H9 (cell line): ENCODE results near the gene KRTAP5-4. TPM values are rescaled to one million over a fixed set of nuclear protein-coding genes. Genes with fewer than 3 reads are reported as not detected.

Experiments
- DNase-seq: peaks from one replicate; pipeline ENCODE4 v3.0.0-alpha.2; 2017
- H2AFZ ChIP-seq: one replicate; pipeline ENCODE4 v1.6.1; 2013; ENCODE audit warnings: mild to moderate bottlenecking, low read length, control low read depth, moderate library complexity
- H2AK5ac ChIP-seq: 2 replicates; pipeline ENCODE4 v1.6.1; 2013; ENCODE audit warnings: low read length, control low read depth, mixed read lengths; ENCODE audit not compliant: insufficient read length
- H2BK120ac ChIP-seq: one replicate; pipeline ENCODE4 v1.6.1; 2013; ENCODE audit warnings: low read depth, mild to moderate bottlenecking, low read length, control low read depth, inconsistent platforms; ENCODE audit not compliant: poor library complexity, severe bottlenecking
- H2BK12ac ChIP-seq: 2 replicates; pipeline ENCODE4 v1.6.1; 2013; ENCODE audit warnings: low read length, control low read depth, mixed read lengths, low read depth; ENCODE audit not compliant: insufficient read length
- H2BK15ac ChIP-seq: 2 replicates; pipeline ENCODE4 v1.6.1; 2013; ENCODE audit warnings: low read depth, low read length, control low read depth
- H2BK20ac ChIP-seq: one replicate; pipeline ENCODE4 v1.6.1; 2013; ENCODE audit warnings: low read depth, mild to moderate bottlenecking, low read length, control low read depth, inconsistent platforms; ENCODE audit not compliant: poor library complexity, severe bottlenecking
- H2BK5ac ChIP-seq: 2 replicates; pipeline ENCODE4 v1.6.1; 2013; ENCODE audit warnings: low read length, control low read depth, mixed read lengths; ENCODE audit not compliant: insufficient read length
- H3K14ac ChIP-seq: 2 replicates; pipeline ENCODE4 v1.6.1; 2013; ENCODE audit warnings: low read length, control low read depth; ENCODE audit not compliant: insufficient read depth
- H3K18ac ChIP-seq: 2 replicates; pipeline ENCODE4 v1.6.1; 2013; ENCODE audit warnings: low read depth, mild to moderate bottlenecking, mixed read lengths, low read length, control low read depth; ENCODE audit not compliant: insufficient read length
- H3K23ac ChIP-seq: 2 replicates; pipeline ENCODE4 v1.6.1; 2013; ENCODE audit warnings: low read length, control low read depth, mixed read lengths, low read depth; ENCODE audit not compliant: insufficient read length
- H3K23me2 ChIP-seq: 2 replicates; pipeline ENCODE4 v1.6.1; 2013; ENCODE audit warnings: low read depth, mild to moderate bottlenecking, mixed read lengths, low read length, control low read depth; ENCODE audit not compliant: insufficient read length, poor library complexity, severe bottlenecking
- H3K27ac ChIP-seq: 2 replicates; pipeline ENCODE4 v1.5.1; 2013; ENCODE audit warnings: low read length, control low read depth, mixed read lengths, low read depth; ENCODE audit not compliant: insufficient read length
- H3K27me3 ChIP-seq: 2 replicates; pipeline ENCODE4 v1.6.1; 2013; ENCODE audit warnings: low read length, control low read depth, inconsistent platforms; ENCODE audit not compliant: insufficient read depth
- H3K4ac ChIP-seq: 2 replicates; pipeline ENCODE4 v1.6.1; 2013; ENCODE audit warnings: low read depth, mild to moderate bottlenecking, control low read depth, inconsistent platforms, low read length, moderate library complexity
- H3K4me1 ChIP-seq: 2 replicates; pipeline ENCODE4 v1.6.1; 2013; ENCODE audit warnings: low read length, control low read depth, inconsistent platforms; ENCODE audit not compliant: insufficient read depth
- H3K4me2 ChIP-seq: 2 replicates; pipeline ENCODE4 v1.6.1; 2013; ENCODE audit warnings: low read length, control low read depth, mixed read lengths; ENCODE audit not compliant: insufficient read length, insufficient read depth
- H3K56ac ChIP-seq: 2 replicates; pipeline ENCODE4 v1.6.1; 2013; ENCODE audit warnings: low read depth, mild to moderate bottlenecking, mixed read lengths, low read length, control low read depth; ENCODE audit not compliant: insufficient read length
- H3K79me1 ChIP-seq: 2 replicates; pipeline ENCODE4 v1.6.1; 2013; ENCODE audit warnings: low read depth, mild to moderate bottlenecking, moderate library complexity, low read length, control low read depth, inconsistent platforms; ENCODE audit not compliant: insufficient read depth, poor library complexity, severe bottlenecking
- H3K79me2 ChIP-seq: 2 replicates; pipeline ENCODE4 v1.6.1; 2013; ENCODE audit warnings: low read length, control low read depth, inconsistent platforms; ENCODE audit not compliant: insufficient read depth
- H3K9ac ChIP-seq: 2 replicates; pipeline ENCODE4 v1.6.1; 2013; ENCODE audit warnings: low read length, control low read depth, mixed read lengths; ENCODE audit not compliant: insufficient read length; ENCODE audit errors: extremely low read depth
- H3K9me3 ChIP-seq: one replicate; pipeline ENCODE4 v1.6.1; 2013; ENCODE audit warnings: low read depth, low read length, inconsistent platforms; ENCODE audit not compliant: control insufficient read depth
- H3T11ph ChIP-seq: one replicate; pipeline ENCODE4 v1.6.1; 2013; ENCODE audit warnings: mild to moderate bottlenecking, low read length, control low read depth, inconsistent platforms
- H4K20me1 ChIP-seq: one replicate; pipeline ENCODE4 v1.6.1; 2013; ENCODE audit not compliant: control insufficient read depth, insufficient read length, insufficient read depth
- H4K5ac ChIP-seq: 2 replicates; pipeline ENCODE4 v1.6.1; 2013; ENCODE audit warnings: low read depth, mild to moderate bottlenecking, mixed read lengths, low read length, control low read depth; ENCODE audit not compliant: insufficient read length
- H4K8ac ChIP-seq: replicated peaks from 2 replicates; pipeline ENCODE4 v1.6.1; 2013; ENCODE audit warnings: low read length, control low read depth, mixed read lengths, low read depth; ENCODE audit not compliant: insufficient read length
- H4K91ac ChIP-seq: 2 replicates; pipeline ENCODE4 v1.6.1; 2013; ENCODE audit warnings: low read depth, mild to moderate bottlenecking, moderate library complexity, mixed read lengths, low read length, control low read depth; ENCODE audit not compliant: insufficient read length
- H3K27ac Mint-ChIP-seq, 3 experiments: 2 replicates in 2 of 3; 3 replicates in 1 of 3; pipeline ENCODE4 v1.8.0; 2020 to 2021; ENCODE audit warnings: mixed read lengths in 3 of 3, mild to moderate bottlenecking in 1 of 3, moderate library complexity in 1 of 3
- H3K27me3 Mint-ChIP-seq: 2 replicates; pipeline ENCODE4 v1.8.0; 2021; ENCODE audit warnings: low read depth, mild to moderate bottlenecking, moderate library complexity, mixed read lengths
- H3K36me3 Mint-ChIP-seq, 3 experiments: 2 replicates in 2 of 3; 3 replicates in 1 of 3; pipeline ENCODE4 v1.8.0; 2020 to 2021; ENCODE audit warnings: low read depth in 3 of 3, mixed read lengths in 3 of 3; ENCODE audit not compliant: insufficient read depth in 1 of 3
- H3K4me1 Mint-ChIP-seq, 2 experiments: 2 replicates each; pipeline ENCODE4 v1.8.0; 2020; ENCODE audit warnings: mixed read lengths in 2 of 2
- H3K4me3 Mint-ChIP-seq, 2 experiments: 2 replicates in 1 of 2; 3 replicates in 1 of 2; pipeline ENCODE4 v1.8.0; 2020 to 2021; ENCODE audit warnings: mild to moderate bottlenecking in 2 of 2, mixed read lengths in 2 of 2, moderate library complexity in 1 of 2
- H3K9me3 Mint-ChIP-seq, 2 experiments: 2 replicates in 1 of 2; 3 replicates in 1 of 2; pipeline ENCODE4 v1.8.0; 2020; ENCODE audit warnings: mild to moderate bottlenecking in 2 of 2, mixed read lengths in 2 of 2, moderate library complexity in 1 of 2
- CTCF ChIP-seq: fragments of 200-600 bp; sonication (generic); conservative IDR thresholded peaks from 3 replicates; pipeline ENCODE4 v1.8.0; 2021; ENCODE audit warnings: antibody characterized with exemption, mild to moderate bottlenecking
- WGBS: extraction: QIAGEN DNeasy Blood & Tissue Kit; methylation state at CpG from one replicate; pipeline ENCODE4 v1.1.7; 2013; ENCODE audit warnings: missing lambda C conversion rate, low lambda C conversion rate, mixed read lengths; ENCODE audit not compliant: insufficient read length; ENCODE audit errors: extremely low coverage; 5-methylcytosine and 5-hydroxymethylcytosine counted together
- total RNA-seq: library from RNA; stranded (reverse); gene quantifications from 2 replicates; pipeline ENCODE4 v1.2.1, GENCODE V29; 2021

KRTAP5-4 gene
- total RNA-seq, 1 experiment from 2014 or later: not detected

GRCh38 chr11:1625541-1625940 is 3.6 kb upstream of the KRTAP5-4 start:
- Histone ChIP-seq H4K20me1 (no peaks in the 10 kb centered on the region), H3T11ph (no peak overlapping the region), H3K4ac (no peak overlapping the region), H2BK120ac (no peak overlapping the region), H2BK12ac (no peak overlapping the region), H2BK5ac (no peak overlapping the region), H4K8ac (no peak overlapping the region), H3K56ac (no peak overlapping the region), H2BK20ac (no peak overlapping the region), H3K79me1 (no peaks in the 10 kb centered on the region), H3K27ac (no peak overlapping the region), H4K91ac (no peak overlapping the region), H3K23me2 (no peaks in the 10 kb centered on the region), H2AFZ (no peak overlapping the region), H3K9ac (no peak overlapping the region), H3K79me2 (no peaks in the 10 kb centered on the region), H3K27me3 (no peaks in the 10 kb centered on the region; the same call in 1 of the 2 replicates), H3K4me2 (no peak overlapping the region), H3K18ac (no peak overlapping the region), H3K4me1 (no peaks in the 10 kb centered on the region), H2AK5ac (no peak overlapping the region), H2BK15ac (no peak overlapping the region), H3K14ac (no peak overlapping the region), H4K5ac (no peak overlapping the region), H3K9me3 (no peaks in the 10 kb centered on the region), H3K23ac (no peak overlapping the region)
- Mint-ChIP-seq H3K36me3 (no peaks in the 10 kb centered on the region), H3K4me3 (no peak overlapping the region), H3K9me3 (no peaks in the 10 kb centered on the region; a peak in 1 of 5 replicates), H3K27me3 (peaks cover 58% of the 10 kb centered on the region), H3K4me1 (peaks cover 3 to 11% of the 10 kb centered on the region in 2 experiments), H3K27ac (no peak overlapping the region)
- WGBS: no CpG with 5 or more reads among the region's 13 CpGs
- no peak for TF ChIP-seq CTCF
- DNase-seq: no peak
